ENCODE data around the gene SEMA6A. TPM values are rescaled to one million over a fixed set of nuclear protein-coding genes. Genes with fewer than 3 reads are reported as not detected.

The SEMA6A gene
- total and polyA plus RNA-seq, 2 experiments from 2014 or later: 233 to 400 TPM

GRCh38 chr5:116569999-116570398, 4.6 kb downstream of the SEMA6A start:
- peaks cover 97% of the 10 kb centered on the region for H3K79me2 ChIP-seq (replicated peaks; ENCODE audit: insufficient read depth)

More at GRCh38 chr5:116569999-116570398, 4.6 kb downstream of the SEMA6A start:
- Histone ChIP-seq H3F3A (replicated peaks; ENCODE audit: low read depth) (peaks cover 3% of the 10 kb centered on the region), H3K4me2 (peak overlapping the region; percentile 90), H3K27me3 (ENCODE audit: insufficient read depth) (no peaks in the 10 kb centered on the region), H3K4me1 (ENCODE audit: insufficient read depth) (peaks cover 64% of the 10 kb centered on the region), H3K4me3 (peak overlapping the region; percentile 98), H3K27ac (ENCODE audit: low read depth) (no peak overlapping the region), H2AFZ (no peak overlapping the region), H4K20me1 (replicated peaks; ENCODE audit: insufficient read depth) (peaks cover 63% of the 10 kb centered on the region), H3K36me3 (ENCODE audit: insufficient read depth) (no peaks in the 10 kb centered on the region; the same call in 1 of the 2 replicates), H3K9me2 (ENCODE audit: insufficient read depth) (no peaks in the 10 kb centered on the region)
- ATAC-seq (no peak), DNase-seq (ENCODE audit: low spot score) (no peak)
- Mint-ChIP-seq H3K9me3 (no peaks in the 10 kb centered on the region; the same call in 2 of the 3 replicates), H3K27me3 (ENCODE audit: insufficient read depth, low read depth, poor library complexity) (peaks cover 10% of the 10 kb centered on the region), H3K36me3 (ENCODE audit: low read depth) (peaks cover 57% of the 10 kb centered on the region), H3K27ac (no peak overlapping the region), H3K4me3 (peak overlapping the region; percentile 99), H3K4me1 (peaks cover 61% of the 10 kb centered on the region)
- TF ChIP-seq CREB1 (CRISPR knock-in tag; IDR thresholded peaks at IDR 0.05; ENCODE audit: low read depth): no peak
- TF ChIP-seq POLR2AphosphoS5 (IDR thresholded peaks at IDR 0.05; ENCODE audit: low read depth): no peak
- no peak for TF ChIP-seq STAT1 (IDR thresholded peaks at IDR 0.05; ENCODE audit: unreplicated experiment)
- no peak for TF ChIP-seq JUNB (IDR thresholded peaks at IDR 0.05; ENCODE audit: unreplicated experiment)
- TF ChIP-seq, protein P1, sequence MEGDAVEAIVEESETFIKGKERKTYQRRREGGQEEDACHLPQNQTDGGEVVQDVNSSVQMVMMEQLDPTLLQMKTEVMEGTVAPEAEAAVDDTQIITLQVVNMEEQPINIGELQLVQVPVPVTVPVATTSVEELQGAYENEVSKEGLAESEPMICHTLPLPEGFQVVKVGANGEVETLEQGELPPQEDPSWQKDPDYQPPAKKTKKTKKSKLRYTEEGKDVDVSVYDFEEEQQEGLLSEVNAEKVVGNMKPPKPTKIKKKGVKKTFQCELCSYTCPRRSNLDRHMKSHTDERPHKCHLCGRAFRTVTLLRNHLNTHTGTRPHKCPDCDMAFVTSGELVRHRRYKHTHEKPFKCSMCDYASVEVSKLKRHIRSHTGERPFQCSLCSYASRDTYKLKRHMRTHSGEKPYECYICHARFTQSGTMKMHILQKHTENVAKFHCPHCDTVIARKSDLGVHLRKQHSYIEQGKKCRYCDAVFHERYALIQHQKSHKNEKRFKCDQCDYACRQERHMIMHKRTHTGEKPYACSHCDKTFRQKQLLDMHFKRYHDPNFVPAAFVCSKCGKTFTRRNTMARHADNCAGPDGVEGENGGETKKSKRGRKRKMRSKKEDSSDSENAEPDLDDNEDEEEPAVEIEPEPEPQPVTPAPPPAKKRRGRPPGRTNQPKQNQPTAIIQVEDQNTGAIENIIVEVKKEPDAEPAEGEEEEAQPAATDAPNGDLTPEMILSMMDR (conservative IDR thresholded peaks at IDR 0.05; ENCODE audit: low read depth in 2 of 2): no peak
- TF ChIP-seq NANOG (IDR thresholded peaks at IDR 0.05; ENCODE audit: borderline replicate concordance): no peak
- TF ChIP-seq, protein P2, sequence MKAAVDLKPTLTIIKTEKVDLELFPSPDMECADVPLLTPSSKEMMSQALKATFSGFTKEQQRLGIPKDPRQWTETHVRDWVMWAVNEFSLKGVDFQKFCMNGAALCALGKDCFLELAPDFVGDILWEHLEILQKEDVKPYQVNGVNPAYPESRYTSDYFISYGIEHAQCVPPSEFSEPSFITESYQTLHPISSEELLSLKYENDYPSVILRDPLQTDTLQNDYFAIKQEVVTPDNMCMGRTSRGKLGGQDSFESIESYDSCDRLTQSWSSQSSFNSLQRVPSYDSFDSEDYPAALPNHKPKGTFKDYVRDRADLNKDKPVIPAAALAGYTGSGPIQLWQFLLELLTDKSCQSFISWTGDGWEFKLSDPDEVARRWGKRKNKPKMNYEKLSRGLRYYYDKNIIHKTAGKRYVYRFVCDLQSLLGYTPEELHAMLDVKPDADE (IDR thresholded peaks at IDR 0.05): no peak
- TF ChIP-seq REST (IDR thresholded peaks at IDR 0.05; ENCODE audit: unreplicated experiment): no peak
- TF ChIP-seq ZNF114 (CRISPR knock-in tag; IDR thresholded peaks at IDR 0.05): no peak
- TF ChIP-seq EZH2phosphoT487 (IDR thresholded peaks at IDR 0.05; ENCODE audit: unreplicated experiment): no peak
- no peak for TF ChIP-seq EZH2 (IDR thresholded peaks at IDR 0.05; ENCODE audit: low read depth, unreplicated experiment)
- TF ChIP-seq ZNF331 (CRISPR knock-in tag; IDR thresholded peaks at IDR 0.05; ENCODE audit: low read depth): no peak

Measured in GM23338 (cell line).